GM21423 (cell line): ENCODE measurements around the gene DHRS4.
"Not testable (repeated sequence)": the region's sequence is repeated elsewhere in the genome, so short reads cannot be mapped to it uniquely, and the experiment has no call there.

Experiments
- ATAC-seq: cut with Tn5 transposase; IDR thresholded peaks from one replicate; pipeline ENCODE4 v1.9.1; 2021; ENCODE audit warnings: mild to moderate bottlenecking, moderate library complexity; ENCODE audit not compliant: unreplicated experiment

The DHRS4 gene

GRCh38 chr14:23981951-23982813, 28.6 kb downstream of the DHRS4 start:
- not testable (repeated sequence) for ATAC-seq

GRCh38 chr14:23984891-23985602, 31.5 kb downstream of the DHRS4 start:
- ATAC-seq, result no peak

- not testable (repeated sequence) for ATAC-seq
Observed at GRCh38 chr14:23988223-23988606, 34.6 kb downstream of the DHRS4 start.

GRCh38 chr14:23988607-23989363, 35.2 kb downstream of the DHRS4 start, which contains the start of gene DHRS4L2:
Gene DHRS4L2, plus strand, starts transcription at chr14:23988929. Its CDS starts 19 bp downstream, at chr14:23988948.
- peak; percentile 87 for ATAC-seq

- ATAC-seq, result not testable (repeated sequence)
Observed at GRCh38 chr14:23989734-23990445, 36.3 kb downstream of the DHRS4 start.

GRCh38 chr14:23990961-23991360, 37.4 kb downstream of the DHRS4 start:
- not testable (repeated sequence) for ATAC-seq

- ATAC-seq, result not testable (repeated sequence)
Observed at GRCh38 chr14:23993042-23993441, 39.5 kb downstream of the DHRS4 start.

- ATAC-seq, result not testable (repeated sequence)
Observed at GRCh38 chr14:23996009-23996408, 42.4 kb downstream of the DHRS4 start.

GRCh38 chr14:23996825-23997224, 43.3 kb downstream of the DHRS4 start:
- ATAC-seq, result not testable (repeated sequence)

- not testable (repeated sequence) for ATAC-seq
Observed at GRCh38 chr14:23999640-24000039, 46.1 kb downstream of the DHRS4 start.

GRCh38 chr14:24001078-24001477, 47.5 kb downstream of the DHRS4 start:
- ATAC-seq, result not testable (repeated sequence)

- not testable (repeated sequence) for ATAC-seq
Observed at GRCh38 chr14:24001679-24002078, 48.1 kb downstream of the DHRS4 start.

- peak; percentile 14 for ATAC-seq
Observed at GRCh38 chr14:24006471-24006816, 52.9 kb downstream of the DHRS4 start.

- ATAC-seq, result peak; percentile 82
Observed at GRCh38 chr14:24006817-24007652, 53.5 kb downstream of the DHRS4 start.

GRCh38 chr14:24011051-24011450, 57.5 kb downstream of the DHRS4 start:
- ATAC-seq, result no peak

GRCh38 chr14:24012726-24013273, 59.2 kb downstream of the DHRS4 start:
- not testable (repeated sequence) for ATAC-seq

- peak; percentile 68 for ATAC-seq
Observed at GRCh38 chr14:24013654-24014514, 60.3 kb downstream of the DHRS4 start.

- ATAC-seq, result not testable (repeated sequence)
Observed at GRCh38 chr14:24015745-24016144, 62.2 kb downstream of the DHRS4 start.
